Astrocyte of the spinal cord (primary cell): ENCODE measurements around the gene SUN5.
"Not testable (repeated sequence)": the region's sequence is repeated elsewhere in the genome, so short reads cannot be mapped to it uniquely, and the experiment has no call there.

Source experiments
- DNase-seq: peaks from one replicate; pipeline ENCODE4 v3.0.0; 2011; ENCODE audit warnings: low read depth, low spot score
- H3K4me3 ChIP-seq: 2 replicates; pipeline ENCODE4 v1.5.1; 2011; ENCODE audit warnings: low read depth, mild to moderate bottlenecking, low read length, moderate library complexity
- in situ Hi-C: cut with HindIII; loops from 2 replicates; pipeline ENCODE4 v1.10.0; 2017; ENCODE audit warnings: low sequenced_read_pairs
- TF ChIP-seq, protein P1 (sequence below): IDR thresholded peaks from 2 replicates; pipeline ENCODE4 v1.5.1; 2012; ENCODE audit warnings: low read depth, mild to moderate bottlenecking, low read length, inconsistent platforms

The SUN5 gene, protein sequence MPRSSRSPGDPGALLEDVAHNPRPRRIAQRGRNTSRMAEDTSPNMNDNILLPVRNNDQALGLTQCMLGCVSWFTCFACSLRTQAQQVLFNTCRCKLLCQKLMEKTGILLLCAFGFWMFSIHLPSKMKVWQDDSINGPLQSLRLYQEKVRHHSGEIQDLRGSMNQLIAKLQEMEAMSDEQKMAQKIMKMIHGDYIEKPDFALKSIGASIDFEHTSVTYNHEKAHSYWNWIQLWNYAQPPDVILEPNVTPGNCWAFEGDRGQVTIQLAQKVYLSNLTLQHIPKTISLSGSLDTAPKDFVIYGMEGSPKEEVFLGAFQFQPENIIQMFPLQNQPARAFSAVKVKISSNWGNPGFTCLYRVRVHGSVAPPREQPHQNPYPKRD

DNA sequence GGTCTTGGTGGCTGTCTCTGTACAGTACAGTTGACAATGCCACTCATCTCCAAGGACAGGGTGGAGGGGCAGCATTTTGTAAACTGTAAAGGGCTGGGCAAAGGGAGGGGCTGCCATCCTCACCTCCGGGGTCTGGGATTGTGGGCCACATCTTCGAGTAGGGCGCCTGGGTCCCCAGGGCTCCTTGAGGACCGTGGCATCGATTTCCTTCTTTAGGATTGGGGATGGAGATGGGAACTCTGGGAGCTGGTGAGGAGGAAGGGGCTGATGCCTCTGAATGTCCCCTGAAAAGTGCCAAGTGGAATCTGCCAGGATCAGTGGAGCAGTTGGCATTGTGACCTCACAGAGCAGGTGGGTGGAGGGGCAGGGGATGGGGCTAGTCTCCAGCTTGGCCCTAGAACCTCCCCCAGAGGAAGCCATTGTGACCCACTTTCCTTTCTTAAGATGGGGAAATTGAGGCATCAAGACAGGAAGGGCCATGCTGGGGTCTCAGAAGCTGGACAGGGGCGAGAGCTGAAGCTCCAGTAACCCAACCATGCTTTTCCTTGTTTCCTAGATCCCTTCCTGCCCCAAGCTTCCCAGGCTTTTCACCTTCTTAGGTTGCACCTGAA is at the start of gene SUN5:
TSS of gene SUN5 (minus strand) at position 293 of the 611 bp plus-strand sequence. CDS start at position 200, 93 bp downstream.
- TF ChIP-seq, protein P1, sequence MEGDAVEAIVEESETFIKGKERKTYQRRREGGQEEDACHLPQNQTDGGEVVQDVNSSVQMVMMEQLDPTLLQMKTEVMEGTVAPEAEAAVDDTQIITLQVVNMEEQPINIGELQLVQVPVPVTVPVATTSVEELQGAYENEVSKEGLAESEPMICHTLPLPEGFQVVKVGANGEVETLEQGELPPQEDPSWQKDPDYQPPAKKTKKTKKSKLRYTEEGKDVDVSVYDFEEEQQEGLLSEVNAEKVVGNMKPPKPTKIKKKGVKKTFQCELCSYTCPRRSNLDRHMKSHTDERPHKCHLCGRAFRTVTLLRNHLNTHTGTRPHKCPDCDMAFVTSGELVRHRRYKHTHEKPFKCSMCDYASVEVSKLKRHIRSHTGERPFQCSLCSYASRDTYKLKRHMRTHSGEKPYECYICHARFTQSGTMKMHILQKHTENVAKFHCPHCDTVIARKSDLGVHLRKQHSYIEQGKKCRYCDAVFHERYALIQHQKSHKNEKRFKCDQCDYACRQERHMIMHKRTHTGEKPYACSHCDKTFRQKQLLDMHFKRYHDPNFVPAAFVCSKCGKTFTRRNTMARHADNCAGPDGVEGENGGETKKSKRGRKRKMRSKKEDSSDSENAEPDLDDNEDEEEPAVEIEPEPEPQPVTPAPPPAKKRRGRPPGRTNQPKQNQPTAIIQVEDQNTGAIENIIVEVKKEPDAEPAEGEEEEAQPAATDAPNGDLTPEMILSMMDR = no peak
- no peak within 1 kb of the TSS for H3K4me3 ChIP-seq
- no peak for DNase-seq
- in situ Hi-C loops = no loop called here

DNA sequence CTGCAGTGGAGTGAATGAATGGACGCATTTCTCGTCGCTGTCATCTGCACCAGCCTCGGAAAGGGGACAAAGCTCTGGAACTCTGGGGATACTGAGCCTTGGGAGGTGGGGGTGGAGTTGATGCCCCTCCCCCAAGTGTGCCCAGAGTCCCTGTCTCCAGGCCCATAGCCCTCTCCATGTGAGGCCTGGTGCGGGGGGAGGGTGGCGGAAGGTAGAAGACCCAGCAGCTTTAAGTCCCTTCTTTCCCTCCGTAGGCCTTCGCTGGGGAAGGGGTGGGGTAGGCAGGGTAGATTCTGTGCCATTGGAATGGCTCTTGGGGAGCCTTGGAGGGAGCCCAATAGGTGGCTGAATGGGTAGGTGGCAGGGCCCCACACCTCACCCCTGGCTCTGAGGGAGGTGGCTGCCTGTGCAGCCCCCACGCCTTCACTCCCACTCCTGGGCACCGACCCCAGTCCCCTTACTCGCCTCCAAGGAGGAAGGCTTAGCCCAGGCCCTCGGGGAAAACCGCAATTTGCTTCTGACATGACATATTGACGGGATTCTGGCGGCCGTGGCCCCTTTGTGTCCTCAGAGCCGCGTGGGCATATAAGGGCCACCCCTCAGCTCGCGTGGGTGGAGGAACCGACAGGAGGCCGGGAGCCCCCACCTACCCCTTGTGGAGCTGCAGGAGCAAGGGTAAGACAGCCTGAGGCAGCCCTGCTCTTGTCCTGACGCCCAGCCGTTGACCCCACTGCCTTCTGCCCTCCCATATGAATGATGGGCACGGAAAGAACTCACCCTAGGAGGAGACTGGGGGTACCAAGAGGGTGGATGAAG is 49.3 kb upstream of the SUN5 start, which contains the start of gene BPIFB3:
TSS of gene BPIFB3 (plus strand) at position 613 of the 816 bp plus-strand sequence. CDS start 1,533 bp downstream, outside the sequence.
- TF ChIP-seq, protein P1 = no peak
- DNase-seq = no peak
- no peak within 1 kb of the TSS for H3K4me3 ChIP-seq
- in situ Hi-C loops = no loop called here

DNA sequence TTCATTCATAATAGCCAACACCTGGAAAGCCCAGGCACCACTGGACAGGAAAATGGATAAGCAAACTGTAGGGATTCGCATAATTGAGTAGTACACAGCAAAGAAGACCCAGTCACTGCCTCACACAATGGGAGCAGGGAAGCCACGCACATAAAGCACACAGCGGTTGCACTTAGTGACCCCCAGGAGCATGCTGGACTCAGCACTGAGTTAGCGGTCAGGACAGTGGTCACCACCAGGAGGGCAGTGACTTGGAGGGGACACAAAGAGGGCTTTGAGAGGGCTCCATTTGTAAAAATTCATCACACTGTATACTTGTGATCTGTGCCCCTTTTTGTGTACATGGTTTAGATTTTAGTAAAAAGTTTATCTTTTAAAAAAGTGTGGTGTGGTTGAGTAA is 47.1 kb upstream of the SUN5 start:
- in situ Hi-C loops = no loop called here

DNA sequence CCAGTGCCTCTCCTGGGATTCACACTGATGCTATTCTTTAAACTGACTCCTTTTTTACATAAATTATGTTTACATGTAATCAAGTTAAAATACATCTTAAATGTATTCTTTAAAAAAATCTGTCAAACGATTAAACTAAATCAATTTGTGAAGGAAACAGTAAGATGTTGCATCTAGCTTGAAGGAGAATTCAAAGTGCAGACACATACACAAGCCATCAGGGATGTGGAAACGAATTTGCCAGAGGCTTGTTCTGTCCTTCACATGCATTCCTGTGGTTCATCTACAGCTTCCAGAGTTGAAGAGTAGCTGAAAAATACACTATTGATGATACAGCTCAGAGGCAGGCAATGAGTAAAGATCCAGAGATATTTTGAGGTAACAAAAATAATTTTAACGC is 42.2 kb upstream of the SUN5 start:
- no peak overlapping the region for H3K4me3 ChIP-seq
- TF ChIP-seq, protein P1 = no peak
- no peak for DNase-seq
- in situ Hi-C loops = no loop called here

More for the DNA sequence above, 47.1 kb upstream of the SUN5 start:
- no peak for DNase-seq
- no peak overlapping the region for H3K4me3 ChIP-seq
- TF ChIP-seq, protein P1 = no peak

DNA sequence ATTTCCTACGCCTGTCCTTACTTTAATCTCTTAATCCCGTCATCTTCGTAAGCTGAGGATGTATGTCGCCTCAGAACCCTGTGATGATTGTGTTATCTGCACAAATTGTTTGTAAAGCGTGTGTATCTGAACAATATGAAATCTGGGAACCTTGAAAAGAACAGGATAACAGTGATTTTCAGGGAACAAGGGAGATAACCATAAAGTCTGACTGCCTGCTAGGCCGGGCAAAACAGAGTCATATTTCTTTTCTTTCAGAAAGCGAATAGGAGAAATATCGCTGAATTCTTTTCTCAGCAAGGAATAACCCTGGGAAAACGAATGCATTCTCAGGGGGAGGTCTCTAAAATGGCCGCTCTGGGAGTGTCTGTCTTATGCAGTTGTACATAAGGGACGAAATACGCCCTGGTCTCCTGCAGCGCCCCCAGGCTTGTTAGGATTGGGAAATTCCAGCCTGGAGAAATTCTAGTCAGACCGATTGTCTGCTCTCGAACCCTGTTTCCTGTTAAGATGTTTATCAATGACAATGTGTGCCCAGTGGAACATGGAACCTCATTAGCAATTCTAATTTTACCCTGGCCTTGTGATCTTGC is 41.0 kb upstream of the SUN5 start:
- H3K4me3 ChIP-seq, in situ Hi-C loops, DNase-seq: not testable (repeated sequence)

DNA sequence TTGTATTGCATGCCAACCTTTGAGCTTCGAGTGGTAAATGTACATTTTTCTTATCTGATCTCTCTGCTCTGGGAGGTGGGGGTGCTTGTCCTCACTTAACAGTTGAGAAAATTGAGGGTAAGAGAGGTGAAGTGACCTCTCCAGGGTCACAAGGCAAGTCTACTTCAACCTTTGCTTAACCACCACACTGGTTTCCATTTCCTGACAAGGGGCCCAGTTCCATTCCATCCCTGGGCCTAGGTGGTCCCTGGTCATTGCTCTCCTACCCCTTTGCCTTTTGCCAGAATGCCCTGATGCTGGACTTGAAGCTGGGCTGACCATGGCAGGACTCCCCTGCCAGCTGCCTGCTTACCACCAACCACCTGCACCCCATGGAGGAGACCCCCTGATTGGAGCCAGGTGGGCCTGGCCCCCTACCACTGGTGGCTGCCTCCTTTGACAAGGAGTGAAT is 39.5 kb upstream of the SUN5 start:
- TF ChIP-seq, protein P1 = no peak
- in situ Hi-C loops = no loop called here
- H3K4me3 ChIP-seq = no peak overlapping the region
- no peak for DNase-seq
